LoVo (cell line): ENCODE measurements around the gene GTF3C1.

ENCODE experiments used
- DNase-seq: peaks from one replicate; pipeline ENCODE4 v3.0.0-alpha.2; 2016; ENCODE audit warnings: low spot score

Gene GTF3C1

GRCh38 chr16:27566417-27566816 lies 16.7 kb upstream of the GTF3C1 start:
- no peak for DNase-seq

GRCh38 chr16:27564224-27564623 lies 14.5 kb upstream of the GTF3C1 start:
- DNase-seq: no peak

GRCh38 chr16:27561216-27561615 lies 11.5 kb upstream of the GTF3C1 start:
- no peak for DNase-seq

- DNase-seq: no peak
Observed at GRCh38 chr16:27558932-27559331, 9.2 kb upstream of the GTF3C1 start.

- no peak for DNase-seq
Observed at GRCh38 chr16:27558434-27558833, 8.7 kb upstream of the GTF3C1 start.

- DNase-seq: no peak
Observed at GRCh38 chr16:27556471-27556870, 6.8 kb upstream of the GTF3C1 start.

GRCh38 chr16:27551036-27551435 lies 1.3 kb upstream of the GTF3C1 start:
- no peak for DNase-seq

- DNase-seq: no peak
Observed at GRCh38 chr16:27550582-27550920, 838 bp upstream of the GTF3C1 start.

GRCh38 chr16:27549464-27549745 lies 308 bp downstream of the GTF3C1 start:
- no peak for DNase-seq

- no peak for DNase-seq
Observed at GRCh38 chr16:27547851-27548250, 1.9 kb downstream of the GTF3C1 start.

GRCh38 chr16:27547134-27547533 lies 2.6 kb downstream of the GTF3C1 start:
- no peak for DNase-seq

- no peak for DNase-seq
Observed at GRCh38 chr16:27544671-27545070, 5.0 kb downstream of the GTF3C1 start.

- no peak for DNase-seq
Observed at GRCh38 chr16:27543801-27544200, 5.9 kb downstream of the GTF3C1 start.

GRCh38 chr16:27539636-27540035 lies 10.1 kb downstream of the GTF3C1 start:
- no peak for DNase-seq

GRCh38 chr16:27539120-27539519 lies 10.6 kb downstream of the GTF3C1 start:
- no peak for DNase-seq

GRCh38 chr16:27538528-27538927 lies 11.2 kb downstream of the GTF3C1 start:
- no peak for DNase-seq

- DNase-seq: no peak
Observed at GRCh38 chr16:27534256-27534655, 15.5 kb downstream of the GTF3C1 start.

GRCh38 chr16:27531826-27532800 lies 17.6 kb downstream of the GTF3C1 start:
- DNase-seq: no peak

- no peak for DNase-seq
Observed at GRCh38 chr16:27531186-27531585, 18.5 kb downstream of the GTF3C1 start.

- no peak for DNase-seq
Observed at GRCh38 chr16:27529962-27530361, 19.8 kb downstream of the GTF3C1 start.

- DNase-seq: no peak
Observed at GRCh38 chr16:27528294-27528693, 21.4 kb downstream of the GTF3C1 start.

GRCh38 chr16:27526180-27526579 lies 23.5 kb downstream of the GTF3C1 start:
- no peak for DNase-seq

GRCh38 chr16:27522173-27522707 lies 27.5 kb downstream of the GTF3C1 start:
- no peak for DNase-seq
